ENCODE results near the gene ST3GAL4. TPM values are rescaled to one million over a fixed set of nuclear protein-coding genes. Genes with fewer than 3 reads are reported as not detected.

The ST3GAL4 gene
- total and polyA plus RNA-seq, 10 of the 15 experiments (the other 5 are each of a cell fraction or from before 2014, with no cell fraction given) = 3.8 to 8.1 (median 6.5) TPM; not detected in 2

GRCh38 chr11:126398721-126399120, 43.2 kb downstream of the ST3GAL4 start:
- Histone ChIP-seq H3K9me3 (replicated peaks; ENCODE audit: control insufficient read depth, insufficient read depth, low read length) (no peaks in the 10 kb centered on the region; the same call in 2 of the 3 replicates), H3K9ac (ENCODE audit: control insufficient read depth, insufficient read depth, low read length) (no peak overlapping the region), H3K27me3 (replicated peaks in 1 of 2; ENCODE audit: control insufficient read depth in 2 of 2, insufficient read depth in 2 of 2, low read length in 1 of 2) (no peaks in the 10 kb centered on the region), H3K4me1 (ENCODE audit: control insufficient read depth, insufficient read depth, low read length) (peaks cover 3% of the 10 kb centered on the region; the same call in 1 of the 2 replicates), H3K79me2 (ENCODE audit: control insufficient read depth, insufficient read depth, low read length) (no peaks in the 10 kb centered on the region), H3K4me2 (ENCODE audit: control insufficient read depth, insufficient read depth) (no peak overlapping the region), H3K4me3 (no peak overlapping the region), H3K36me3 (ENCODE audit: control insufficient read depth in 2 of 2, insufficient read depth in 2 of 2, low read length in 1 of 2) (no peaks in the 10 kb centered on the region), H3K27ac (ENCODE audit: control insufficient read depth, insufficient read depth) (no peak overlapping the region), H4K20me1 (ENCODE audit: control insufficient read depth, insufficient read depth) (0 out of 2 replicates have a peak, but pooled peaks cover 2% of the 10 kb centered on the region), H2AFZ (ENCODE audit: control insufficient read depth, low read depth, low read length) (no peak overlapping the region)
- 86% methylated on average over 1 of the region's 1 CpG for WGBS (ENCODE audit: insufficient coverage, insufficient replicate concordance, low lambda C conversion rate, missing lambda C conversion rate)
- in situ Hi-C loops (cut with MboI) = no loop called here
- RAD21 ChIA-PET (ENCODE audit: unreplicated experiment) = no interaction called here
- FAIRE-seq (no peak), DNase-seq (ENCODE audit: low read depth, low spot score) (no peak), ATAC-seq (no peak)
- SMC1A ChIA-PET (ENCODE audit: uncharacterized antibody, unreplicated experiment) = no interaction called here
- TF ChIP-seq POLR2AphosphoS5 (IDR thresholded peaks at IDR 0.05; ENCODE audit: low read length) = no peak
- no peak for TF ChIP-seq E4F1 (IDR thresholded peaks at IDR 0.05; ENCODE audit: borderline replicate concordance, partially characterized antibody)
- TF ChIP-seq ZNF207 (IDR thresholded peaks at IDR 0.05; ENCODE audit: borderline replicate concordance) = no peak
- TF ChIP-seq CBX3 (IDR thresholded peaks at IDR 0.05; ENCODE audit: borderline replicate concordance, low read depth) = no peak
- no peak for TF ChIP-seq PRDM15 (CRISPR knock-in tag; IDR thresholded peaks at IDR 0.05)
- no peak for TF ChIP-seq NFYA (IDR thresholded peaks at IDR 0.05; ENCODE audit: borderline replicate concordance, low read depth, low read length)
- TF ChIP-seq BMI1 (IDR thresholded peaks at IDR 0.05; ENCODE audit: borderline replicate concordance) = no peak
- TF ChIP-seq LARP7 (IDR thresholded peaks at IDR 0.05) = no peak
- TF ChIP-seq CTCF (IDR thresholded peaks at IDR 0.05 in 2 of 3, conservative IDR thresholded peaks at IDR 0.05 in 1 of 3; ENCODE audit: control insufficient read depth in 2 of 3, extremely low read depth in 1 of 3, insufficient read depth in 1 of 3, low read depth in 3 of 3, low read length in 3 of 3) = no peak
- no peak for TF ChIP-seq MEF2A (IDR thresholded peaks at IDR 0.05; ENCODE audit: insufficient read depth, low read depth, low read length)
- intact Hi-C loops (cut with micrococcal nuclease; ENCODE audit: unreplicated experiment) = no loop called here
- POLR2A ChIA-PET = no interaction called here
- no TSS peak for BruUV-seq (replicated peaks)
- CTCF ChIA-PET = interaction anchor here (1.1 kb wide), 1 partner anchor 43 kb away, joined by 5 read pairs; no protein-coding TSS in a partner anchor

Measured in GM12878 (cell line).